ENCODE results near the gene CMSS1.

GRCh38 chr3:99940350-99940749 lies 122.7 kb downstream of the CMSS1 start:
- TF ChIP-seq SPI1 (IDR thresholded peaks at IDR 0.05; ENCODE audit: borderline replicate concordance, low read depth) (no peak), POLR2AphosphoS5 (IDR thresholded peaks at IDR 0.05; ENCODE audit: low read depth) (no peak)
- TF ChIP-seq, protein P1, sequence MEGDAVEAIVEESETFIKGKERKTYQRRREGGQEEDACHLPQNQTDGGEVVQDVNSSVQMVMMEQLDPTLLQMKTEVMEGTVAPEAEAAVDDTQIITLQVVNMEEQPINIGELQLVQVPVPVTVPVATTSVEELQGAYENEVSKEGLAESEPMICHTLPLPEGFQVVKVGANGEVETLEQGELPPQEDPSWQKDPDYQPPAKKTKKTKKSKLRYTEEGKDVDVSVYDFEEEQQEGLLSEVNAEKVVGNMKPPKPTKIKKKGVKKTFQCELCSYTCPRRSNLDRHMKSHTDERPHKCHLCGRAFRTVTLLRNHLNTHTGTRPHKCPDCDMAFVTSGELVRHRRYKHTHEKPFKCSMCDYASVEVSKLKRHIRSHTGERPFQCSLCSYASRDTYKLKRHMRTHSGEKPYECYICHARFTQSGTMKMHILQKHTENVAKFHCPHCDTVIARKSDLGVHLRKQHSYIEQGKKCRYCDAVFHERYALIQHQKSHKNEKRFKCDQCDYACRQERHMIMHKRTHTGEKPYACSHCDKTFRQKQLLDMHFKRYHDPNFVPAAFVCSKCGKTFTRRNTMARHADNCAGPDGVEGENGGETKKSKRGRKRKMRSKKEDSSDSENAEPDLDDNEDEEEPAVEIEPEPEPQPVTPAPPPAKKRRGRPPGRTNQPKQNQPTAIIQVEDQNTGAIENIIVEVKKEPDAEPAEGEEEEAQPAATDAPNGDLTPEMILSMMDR (IDR thresholded peaks at IDR 0.05; ENCODE audit: insufficient read depth, low read length): no peak
- TF ChIP-seq, protein P2, sequence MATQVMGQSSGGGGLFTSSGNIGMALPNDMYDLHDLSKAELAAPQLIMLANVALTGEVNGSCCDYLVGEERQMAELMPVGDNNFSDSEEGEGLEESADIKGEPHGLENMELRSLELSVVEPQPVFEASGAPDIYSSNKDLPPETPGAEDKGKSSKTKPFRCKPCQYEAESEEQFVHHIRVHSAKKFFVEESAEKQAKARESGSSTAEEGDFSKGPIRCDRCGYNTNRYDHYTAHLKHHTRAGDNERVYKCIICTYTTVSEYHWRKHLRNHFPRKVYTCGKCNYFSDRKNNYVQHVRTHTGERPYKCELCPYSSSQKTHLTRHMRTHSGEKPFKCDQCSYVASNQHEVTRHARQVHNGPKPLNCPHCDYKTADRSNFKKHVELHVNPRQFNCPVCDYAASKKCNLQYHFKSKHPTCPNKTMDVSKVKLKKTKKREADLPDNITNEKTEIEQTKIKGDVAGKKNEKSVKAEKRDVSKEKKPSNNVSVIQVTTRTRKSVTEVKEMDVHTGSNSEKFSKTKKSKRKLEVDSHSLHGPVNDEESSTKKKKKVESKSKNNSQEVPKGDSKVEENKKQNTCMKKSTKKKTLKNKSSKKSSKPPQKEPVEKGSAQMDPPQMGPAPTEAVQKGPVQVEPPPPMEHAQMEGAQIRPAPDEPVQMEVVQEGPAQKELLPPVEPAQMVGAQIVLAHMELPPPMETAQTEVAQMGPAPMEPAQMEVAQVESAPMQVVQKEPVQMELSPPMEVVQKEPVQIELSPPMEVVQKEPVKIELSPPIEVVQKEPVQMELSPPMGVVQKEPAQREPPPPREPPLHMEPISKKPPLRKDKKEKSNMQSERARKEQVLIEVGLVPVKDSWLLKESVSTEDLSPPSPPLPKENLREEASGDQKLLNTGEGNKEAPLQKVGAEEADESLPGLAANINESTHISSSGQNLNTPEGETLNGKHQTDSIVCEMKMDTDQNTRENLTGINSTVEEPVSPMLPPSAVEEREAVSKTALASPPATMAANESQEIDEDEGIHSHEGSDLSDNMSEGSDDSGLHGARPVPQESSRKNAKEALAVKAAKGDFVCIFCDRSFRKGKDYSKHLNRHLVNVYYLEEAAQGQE (IDR thresholded peaks at IDR 0.05; ENCODE audit: insufficient replicate concordance, low read depth): no peak
